HPDE6-E6E7 (cell line): ENCODE results near the gene ZNF646.

Source experiments
- DNase-seq: peaks from one replicate; pipeline ENCODE4 v3.0.0; 2011; ENCODE audit warnings: missing footprints; ENCODE audit errors: extremely low spot score

Gene ZNF646

DNA sequence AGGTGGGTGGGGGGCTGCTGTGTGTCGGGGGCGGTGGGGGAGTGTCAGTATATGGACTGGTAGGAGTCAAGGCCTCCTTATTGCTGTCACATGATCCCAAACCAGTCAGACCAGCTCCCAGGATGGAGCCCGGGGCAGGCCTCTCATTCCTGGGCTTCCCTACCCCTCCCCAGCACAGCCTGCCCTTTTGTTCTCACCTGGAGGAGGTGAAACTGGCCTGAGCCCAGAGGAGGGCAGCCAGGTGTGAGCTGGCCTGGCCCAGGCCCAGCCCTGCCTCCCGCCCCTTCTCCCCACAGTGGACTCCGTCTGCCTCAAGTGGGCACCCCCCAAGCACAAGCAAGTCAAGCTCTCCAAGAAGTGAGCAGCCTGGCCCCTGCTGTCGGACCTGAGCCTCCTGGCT lies 56.7 kb downstream of the ZNF646 start:
- DNase-seq: peak; percentile 84

DNA sequence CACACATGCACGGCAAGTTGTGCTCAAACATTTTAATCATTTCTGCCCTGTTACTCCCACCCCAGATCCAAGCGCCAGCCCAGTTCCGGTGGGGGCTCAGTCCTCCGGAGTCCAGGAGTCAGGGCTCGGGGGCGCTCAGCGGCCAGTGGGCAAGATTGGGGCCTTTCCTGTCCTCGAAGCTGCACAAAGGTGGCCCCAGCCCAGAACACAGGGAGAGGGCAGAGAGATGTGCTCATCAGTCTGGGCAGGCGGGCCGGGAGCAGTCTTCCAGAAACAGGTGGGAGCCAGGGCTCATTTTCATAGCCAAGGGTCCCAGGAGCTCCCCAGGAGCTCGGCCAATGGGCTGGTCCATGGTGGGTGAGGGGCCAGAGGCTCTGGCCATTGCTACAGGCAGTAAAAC lies 57.2 kb downstream of the ZNF646 start:
- DNase-seq: no peak

DNA sequence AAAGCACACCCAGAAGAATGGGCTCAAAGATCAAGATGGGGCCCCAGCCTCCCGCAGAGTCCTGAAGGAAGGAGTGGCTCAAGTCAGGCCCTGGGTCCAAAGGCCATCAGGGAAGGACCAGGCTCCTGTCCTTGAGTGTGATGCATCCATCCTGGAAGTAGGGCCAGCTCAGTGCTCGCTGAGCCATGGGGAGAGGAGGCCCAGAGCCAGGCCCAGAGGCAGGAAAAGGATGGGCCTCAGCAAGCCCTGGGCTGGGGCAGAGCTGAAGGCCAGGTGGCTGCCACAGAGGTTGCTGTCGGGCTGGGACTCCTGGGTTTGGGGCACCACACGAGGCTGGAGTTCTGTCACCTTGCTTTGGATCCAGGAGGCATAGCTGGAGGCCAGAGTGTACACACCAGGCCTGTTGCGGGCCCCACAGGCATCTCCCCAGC lies 57.6 kb downstream of the ZNF646 start:
- no peak for DNase-seq

DNA sequence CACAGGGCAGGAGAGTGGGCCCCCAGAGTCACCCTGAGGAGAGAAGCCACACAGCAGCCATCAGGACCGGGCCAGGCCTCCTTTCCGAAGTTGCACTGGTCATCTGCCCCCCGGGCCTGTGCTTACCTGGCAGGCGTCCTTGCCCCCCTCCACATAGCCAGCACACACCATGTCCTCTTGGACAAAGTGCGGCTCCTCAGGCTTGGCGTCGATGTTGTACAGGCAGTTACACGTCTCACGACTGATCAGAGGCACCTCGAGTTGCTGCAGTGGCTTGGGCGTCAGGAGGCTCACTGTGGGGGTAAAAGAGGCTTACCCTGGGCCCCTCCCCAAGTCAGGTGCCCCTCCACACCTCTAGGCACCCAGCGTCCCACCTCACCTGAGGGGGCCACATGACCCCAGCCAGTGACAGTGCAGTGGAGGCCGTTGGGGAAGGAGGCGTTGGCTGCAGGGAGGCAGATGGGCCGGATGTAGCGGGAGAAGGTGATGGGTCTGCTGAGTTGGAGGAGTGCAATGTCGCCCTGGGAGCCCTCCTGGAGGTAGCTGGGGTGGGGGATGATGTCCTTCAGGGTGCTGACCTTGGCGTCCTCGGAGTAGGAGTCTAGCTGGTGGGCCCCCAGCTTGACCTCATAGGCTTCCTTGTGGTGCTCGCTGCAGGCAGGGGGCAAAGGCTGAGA lies 58.2 kb downstream of the ZNF646 start:
- DNase-seq: no peak

DNA sequence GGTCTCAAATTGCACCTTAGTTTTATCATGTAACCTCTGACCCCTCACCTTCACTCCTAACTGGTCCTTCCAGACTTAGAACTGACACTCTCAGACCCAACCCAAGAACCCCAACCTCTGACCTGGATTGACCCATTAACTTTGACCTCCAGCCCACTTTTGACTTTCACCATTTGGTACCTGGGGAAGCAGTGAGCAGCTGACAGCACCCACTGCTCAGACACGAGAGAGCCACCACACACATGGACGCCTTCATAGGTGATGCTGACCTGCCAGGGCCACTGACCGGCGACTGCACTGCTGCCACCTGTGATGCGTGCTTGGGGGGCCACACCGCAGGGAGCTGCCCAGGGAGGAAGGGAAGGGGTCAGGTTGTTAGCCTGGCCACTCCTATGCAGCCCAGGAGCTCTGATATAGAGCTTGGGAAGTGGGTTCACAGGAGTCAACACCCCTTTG lies 58.9 kb downstream of the ZNF646 start:
- no peak for DNase-seq
